GM19099 (cell line): ENCODE results near the gene ITSN2.

Experiments
- POLR2A ChIP-seq: IDR thresholded peaks from 3 replicates; pipeline ENCODE4 v1.6.1; 2011; ENCODE audit warnings: low read depth; ENCODE audit not compliant: insufficient read length; ENCODE audit errors: extremely low read depth

ITSN2 gene

DNA sequence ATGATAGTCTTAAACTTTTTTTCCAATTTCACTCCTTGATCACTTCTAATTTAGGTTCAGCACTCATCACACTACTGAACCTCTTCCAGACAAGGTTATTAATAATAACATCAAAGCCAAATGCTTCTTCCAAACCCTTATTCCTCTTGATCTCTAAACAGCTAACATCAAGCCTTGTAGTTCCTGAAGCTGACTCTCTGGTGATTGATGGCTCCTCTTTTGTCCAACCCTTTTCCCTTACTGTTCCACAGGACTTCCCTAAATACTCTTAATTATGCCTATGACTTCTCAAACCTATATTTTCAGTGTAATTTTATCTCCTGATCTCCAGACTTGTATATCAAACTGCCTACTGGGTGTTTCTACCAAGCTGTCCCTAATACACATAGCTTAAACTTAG lies 101.6 kb downstream of the ITSN2 start:
- TF ChIP-seq POLR2A: no peak

DNA sequence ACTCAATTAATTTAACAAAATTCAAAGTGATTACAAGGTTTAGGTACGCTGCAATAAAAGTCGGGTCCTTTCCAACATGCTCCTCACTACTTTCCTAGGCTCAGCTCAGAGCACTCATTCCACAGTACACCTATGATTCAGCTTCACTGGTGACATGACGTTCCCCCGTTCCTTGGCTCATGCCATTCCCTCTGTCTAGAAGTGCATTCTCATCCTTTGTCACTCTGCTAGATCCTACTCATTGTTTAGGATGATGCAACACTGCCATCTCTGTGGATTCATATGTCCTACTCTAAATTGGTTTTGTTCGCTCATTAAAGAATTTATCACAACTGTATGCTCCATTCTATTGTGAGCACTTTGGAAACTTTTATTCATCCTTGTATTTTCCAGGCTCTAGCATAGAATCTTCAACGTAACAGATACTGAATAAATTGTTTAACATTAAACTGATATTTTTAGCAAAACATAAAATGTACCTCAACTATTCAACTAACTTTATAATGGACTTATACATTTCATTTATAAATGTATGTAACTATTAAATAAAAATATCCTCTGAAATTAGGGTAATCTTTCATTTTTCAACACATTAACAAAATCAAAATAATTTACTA lies 106.9 kb downstream of the ITSN2 start:
- TF ChIP-seq POLR2A: no peak

DNA sequence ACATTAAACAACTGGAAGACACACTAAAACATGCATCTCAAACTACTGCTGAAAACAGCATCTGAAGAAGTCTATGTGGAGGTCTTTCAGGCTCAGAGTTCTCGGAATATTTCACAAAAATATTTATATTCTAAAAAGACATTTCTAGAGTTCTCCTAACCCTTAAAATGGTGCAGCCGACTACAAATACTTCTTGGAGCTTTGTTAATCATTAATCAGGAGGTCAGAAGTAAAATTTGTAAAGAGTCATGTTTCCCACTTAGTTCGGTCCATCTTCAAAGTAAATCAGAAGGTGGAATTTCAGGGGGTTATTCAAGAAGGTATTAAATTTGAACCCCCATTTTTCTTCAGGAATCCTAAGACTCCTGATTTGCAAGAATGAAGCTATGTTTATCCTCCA lies 112.7 kb downstream of the ITSN2 start:
- no peak for TF ChIP-seq POLR2A

DNA sequence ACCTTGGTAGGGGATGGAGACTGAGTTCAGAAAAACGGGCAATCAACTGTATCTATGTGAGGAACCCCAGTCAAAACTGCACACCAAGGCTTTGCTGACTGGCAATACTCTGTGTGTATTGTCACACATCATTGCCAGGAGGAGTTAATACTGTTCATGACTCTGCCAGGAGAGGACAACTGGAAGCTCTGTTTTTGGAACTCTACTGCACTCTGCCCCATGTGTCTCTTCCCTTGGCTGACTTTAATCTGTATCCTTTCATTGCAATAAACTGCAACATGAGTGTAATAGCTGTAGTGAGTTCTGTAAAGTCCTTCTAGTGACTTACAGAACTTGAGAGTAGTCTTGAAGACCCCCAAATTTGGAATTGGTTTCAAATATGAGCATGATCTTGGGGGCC lies 113.2 kb downstream of the ITSN2 start:
- no peak for TF ChIP-seq POLR2A

DNA sequence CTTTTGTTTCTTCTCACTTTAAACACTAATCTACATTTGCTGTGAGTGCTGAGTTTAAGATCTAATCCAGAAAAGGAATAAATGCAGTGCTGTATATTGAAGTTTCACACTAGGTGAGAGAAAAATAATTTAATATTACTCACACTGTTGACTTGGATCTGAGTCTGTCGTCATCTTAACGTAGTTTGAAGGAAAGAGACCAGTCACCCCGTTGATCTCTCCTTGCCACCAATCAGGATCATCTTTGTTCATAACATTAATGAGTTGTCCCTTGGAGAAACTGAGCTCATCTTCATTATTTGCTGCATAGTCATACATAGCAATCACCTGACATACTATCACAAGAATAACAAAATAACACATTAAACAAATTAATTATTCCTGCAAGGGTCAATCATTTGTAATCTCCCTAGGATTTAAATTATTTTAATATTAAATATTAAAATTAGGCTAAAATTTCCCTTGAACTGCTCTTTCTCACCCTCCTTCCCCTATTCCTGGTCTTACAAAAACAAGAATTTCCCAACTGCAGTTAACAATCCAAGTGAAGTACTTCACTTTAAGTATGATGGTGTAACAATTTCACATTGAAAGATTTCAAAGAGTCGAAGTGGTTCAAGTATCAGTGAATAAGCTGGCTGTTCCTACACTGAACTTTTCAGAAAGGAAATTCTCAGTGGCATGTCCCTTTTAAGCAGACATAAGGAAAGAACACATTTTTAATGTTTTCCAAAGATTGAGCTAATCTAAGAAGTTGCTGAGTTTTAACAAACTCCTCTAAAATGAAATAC lies 114.2 kb downstream of the ITSN2 start:
- TF ChIP-seq POLR2A: no peak

DNA sequence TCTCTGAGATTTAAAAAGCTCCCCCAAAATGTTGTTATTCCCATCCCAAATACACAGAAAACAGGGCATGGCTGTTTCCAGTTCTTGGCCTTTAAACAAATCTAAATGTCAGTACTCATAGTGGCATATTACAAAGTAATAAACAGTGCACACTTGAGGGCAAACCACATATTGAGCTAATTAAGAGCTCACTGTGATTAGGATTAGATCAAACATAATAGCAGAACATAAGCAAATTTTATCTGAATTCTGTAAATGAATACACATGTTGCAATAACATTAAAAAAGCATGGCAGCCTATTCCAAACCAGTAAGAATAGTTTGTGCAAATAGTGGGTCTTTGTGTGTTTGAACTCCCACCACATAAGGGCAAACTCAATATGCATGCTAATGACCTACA lies 118.8 kb downstream of the ITSN2 start:
- TF ChIP-seq POLR2A: no peak

DNA sequence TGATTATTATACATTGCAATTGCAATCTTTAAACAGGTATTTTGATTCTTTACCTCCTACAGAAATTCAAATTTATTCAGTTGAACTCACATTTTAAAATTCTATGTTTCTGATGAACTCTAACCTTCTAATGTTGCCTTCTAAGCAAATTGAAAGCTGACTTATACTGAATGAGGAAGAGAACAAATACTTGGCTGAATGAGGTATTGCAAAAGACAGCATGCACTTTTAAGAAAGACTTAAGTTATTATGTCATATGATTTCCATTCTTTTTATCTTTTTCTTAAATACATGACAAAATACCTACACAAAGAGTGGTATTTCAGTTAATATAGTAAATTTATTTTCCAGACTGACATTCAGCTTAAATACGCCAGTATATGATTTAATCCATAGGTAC lies 120.8 kb downstream of the ITSN2 start:
- no peak for TF ChIP-seq POLR2A

DNA sequence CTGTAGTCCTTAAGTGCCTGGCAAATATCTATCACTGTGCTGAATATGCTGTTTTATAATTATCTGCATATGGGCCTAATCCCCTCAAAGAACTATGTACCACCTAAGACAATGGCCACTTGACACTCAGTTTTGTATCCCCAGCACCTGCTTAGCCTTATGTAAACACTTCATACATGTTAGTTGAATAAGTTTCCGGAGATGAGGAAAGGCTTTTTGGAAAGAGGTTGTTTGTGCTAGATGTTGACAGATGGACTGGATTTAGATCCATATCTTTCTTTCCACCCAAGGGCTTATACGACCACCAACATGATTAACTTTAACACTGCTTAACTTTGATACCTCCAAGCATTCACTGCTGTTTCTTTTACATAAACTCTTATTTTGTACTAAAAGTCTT lies 122.2 kb downstream of the ITSN2 start:
- TF ChIP-seq POLR2A: no peak

DNA sequence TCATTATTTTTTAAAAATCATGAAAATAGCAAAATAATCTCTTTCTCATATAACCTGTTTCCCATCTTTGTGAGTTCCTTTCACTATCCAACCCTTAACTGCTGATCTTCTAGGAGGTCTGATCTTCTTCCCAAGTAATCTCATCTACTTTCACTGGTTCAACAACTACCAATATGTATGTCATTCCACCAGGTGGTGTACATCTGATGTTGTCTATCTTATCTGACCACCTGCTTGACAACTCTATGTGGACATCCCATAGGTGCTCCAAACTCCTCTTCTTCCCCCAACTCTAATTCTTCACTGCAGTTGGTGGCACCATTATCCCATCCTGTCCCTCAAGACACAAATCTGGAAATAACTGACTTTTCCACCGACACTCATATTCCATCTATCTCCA lies 123.0 kb downstream of the ITSN2 start:
- no peak for TF ChIP-seq POLR2A

DNA sequence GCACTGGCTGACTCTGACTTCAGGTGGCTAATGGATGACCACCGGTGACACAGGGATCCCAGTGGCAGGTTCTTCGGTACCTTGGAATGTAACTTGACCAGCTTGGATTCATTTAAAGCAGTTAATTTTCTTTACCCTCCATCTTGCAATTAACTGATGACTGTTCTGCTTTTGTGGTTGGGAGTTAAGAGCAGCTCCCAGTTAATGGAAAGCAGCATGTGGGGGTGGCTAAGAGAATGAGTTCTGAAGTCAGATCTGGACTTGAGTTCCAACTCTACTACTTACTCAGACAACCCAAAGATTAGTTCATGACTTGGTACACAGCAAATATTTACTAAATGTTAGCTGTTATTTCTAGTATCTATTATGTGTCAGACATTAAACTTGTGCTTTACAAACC lies 127.0 kb downstream of the ITSN2 start:
- no peak for TF ChIP-seq POLR2A

DNA sequence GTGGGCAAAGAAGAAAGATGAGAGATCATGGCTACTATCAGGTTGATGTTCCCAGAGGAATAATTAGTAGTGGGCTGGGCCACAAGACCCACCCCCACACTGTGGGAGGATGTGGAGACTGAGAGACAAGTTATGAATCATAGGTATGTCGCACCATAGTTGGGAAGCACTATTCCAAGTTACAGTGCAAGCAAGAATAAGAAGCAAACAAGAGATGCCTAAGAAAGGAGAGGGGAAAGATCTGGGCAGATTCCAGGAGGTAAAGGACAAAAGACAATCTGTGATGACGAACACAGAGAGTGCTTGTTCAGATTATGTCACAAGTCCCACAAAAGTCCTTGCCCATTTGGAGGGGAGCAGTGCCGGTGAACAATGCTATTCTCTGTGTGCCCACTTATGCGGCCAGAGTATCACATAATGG lies 128.9 kb downstream of the ITSN2 start:
- TF ChIP-seq POLR2A: no peak

DNA sequence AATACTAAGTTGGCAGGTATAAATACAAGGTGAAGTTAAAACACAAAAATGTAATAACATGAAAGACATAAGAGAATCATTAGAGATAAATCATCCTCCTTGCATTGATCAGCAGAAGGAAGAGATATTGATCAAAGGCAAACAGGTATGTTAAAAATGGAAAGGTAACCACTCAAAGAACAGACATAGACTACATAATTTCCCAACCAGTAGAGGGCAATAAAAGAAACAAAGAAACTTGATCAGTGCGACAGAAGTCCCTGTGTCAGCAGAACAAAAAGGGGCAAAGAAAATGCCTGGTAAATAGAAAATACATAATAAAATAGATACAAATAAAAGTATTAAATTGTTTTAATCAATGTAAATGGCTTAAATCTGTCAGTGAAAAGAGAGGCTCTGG lies 131.9 kb downstream of the ITSN2 start:
- TF ChIP-seq POLR2A: no peak

DNA sequence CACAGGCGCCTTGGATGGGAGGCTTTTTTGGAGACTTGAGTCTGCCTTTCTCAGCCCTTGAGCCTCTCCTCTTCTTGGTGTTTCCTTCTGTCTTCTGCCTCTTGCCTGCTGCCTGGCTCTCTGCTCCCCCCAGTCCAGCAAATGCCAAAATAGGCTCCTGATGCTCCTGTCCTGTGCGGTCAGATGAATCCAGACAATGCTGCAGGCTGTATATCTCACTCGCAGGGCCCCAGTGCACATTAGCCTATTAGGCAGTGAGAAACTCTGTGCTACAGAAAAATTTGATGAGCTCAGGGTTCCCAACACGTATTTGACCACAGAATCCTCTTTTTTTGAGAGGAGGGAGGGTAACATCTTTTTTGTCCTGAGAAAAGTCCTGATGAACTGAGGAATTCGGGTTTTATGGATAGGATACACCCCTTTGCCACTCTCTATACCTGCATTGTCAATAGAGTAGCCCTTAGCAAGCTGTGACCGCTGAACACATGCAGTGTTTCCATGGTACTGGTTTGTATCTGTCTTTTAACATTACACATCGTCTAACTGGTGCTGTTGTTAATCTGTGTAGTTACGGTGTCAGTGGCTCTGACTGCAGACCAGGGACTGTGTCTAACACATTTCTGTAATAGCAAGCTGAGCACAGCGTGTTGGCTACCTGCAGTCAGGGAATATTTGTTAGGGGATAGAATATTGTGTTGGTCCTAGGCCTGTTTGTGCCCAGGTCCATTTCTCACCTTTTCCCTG lies 134.7 kb downstream of the ITSN2 start:
- TF ChIP-seq POLR2A: no peak

DNA sequence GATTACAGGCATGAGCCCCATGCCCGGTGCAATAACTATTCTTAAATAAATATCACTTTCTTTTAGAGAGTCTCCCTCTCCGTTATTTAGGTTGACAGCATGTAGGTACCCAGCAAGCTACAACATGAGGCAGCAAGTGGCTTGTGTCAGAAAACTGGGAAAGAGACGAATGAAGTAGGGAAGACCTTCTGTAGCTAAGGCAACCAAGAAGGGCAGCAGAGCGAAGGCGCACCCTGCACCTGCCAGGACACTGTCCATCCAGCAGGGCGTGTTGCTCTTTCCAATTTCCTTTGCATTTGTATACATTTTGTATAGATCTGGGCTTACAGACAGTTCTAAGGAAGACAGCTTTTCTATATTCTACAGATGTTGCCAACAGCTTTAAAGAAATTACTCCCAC lies 137.4 kb downstream of the ITSN2 start:
- TF ChIP-seq POLR2A: no peak

DNA sequence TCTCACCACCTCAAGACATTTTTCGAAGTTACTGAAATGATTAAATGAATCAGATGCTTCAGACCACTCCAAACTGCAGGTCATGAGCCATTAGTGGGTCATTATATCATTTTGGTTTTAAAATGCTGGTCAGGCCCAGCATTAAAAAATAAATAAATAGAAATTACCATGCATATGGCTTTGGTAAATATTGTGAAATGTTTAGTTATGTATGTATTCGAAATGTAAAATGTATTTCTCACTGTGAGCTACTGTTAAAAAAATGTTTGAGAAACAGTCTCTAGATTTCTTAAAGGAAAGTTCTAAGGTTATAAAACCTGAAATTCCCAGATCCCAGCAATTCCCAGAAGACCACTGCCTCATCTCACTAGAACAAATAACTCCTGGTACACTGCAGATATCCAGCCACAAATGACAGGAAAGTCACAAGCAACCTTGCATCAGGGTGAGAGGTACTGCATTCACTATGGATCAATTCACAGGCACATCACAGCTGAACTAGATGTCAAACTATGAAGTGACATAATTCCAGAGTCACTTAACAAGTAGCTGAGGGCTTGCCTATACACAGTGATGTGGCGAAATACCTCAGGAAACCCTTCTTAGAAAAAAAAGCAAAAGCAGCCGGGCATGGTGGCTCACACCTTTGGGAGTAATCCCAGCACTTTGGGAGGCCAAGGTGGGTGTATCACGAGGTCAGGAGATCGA lies 138.8 kb downstream of the ITSN2 start:
- TF ChIP-seq POLR2A: no peak

DNA sequence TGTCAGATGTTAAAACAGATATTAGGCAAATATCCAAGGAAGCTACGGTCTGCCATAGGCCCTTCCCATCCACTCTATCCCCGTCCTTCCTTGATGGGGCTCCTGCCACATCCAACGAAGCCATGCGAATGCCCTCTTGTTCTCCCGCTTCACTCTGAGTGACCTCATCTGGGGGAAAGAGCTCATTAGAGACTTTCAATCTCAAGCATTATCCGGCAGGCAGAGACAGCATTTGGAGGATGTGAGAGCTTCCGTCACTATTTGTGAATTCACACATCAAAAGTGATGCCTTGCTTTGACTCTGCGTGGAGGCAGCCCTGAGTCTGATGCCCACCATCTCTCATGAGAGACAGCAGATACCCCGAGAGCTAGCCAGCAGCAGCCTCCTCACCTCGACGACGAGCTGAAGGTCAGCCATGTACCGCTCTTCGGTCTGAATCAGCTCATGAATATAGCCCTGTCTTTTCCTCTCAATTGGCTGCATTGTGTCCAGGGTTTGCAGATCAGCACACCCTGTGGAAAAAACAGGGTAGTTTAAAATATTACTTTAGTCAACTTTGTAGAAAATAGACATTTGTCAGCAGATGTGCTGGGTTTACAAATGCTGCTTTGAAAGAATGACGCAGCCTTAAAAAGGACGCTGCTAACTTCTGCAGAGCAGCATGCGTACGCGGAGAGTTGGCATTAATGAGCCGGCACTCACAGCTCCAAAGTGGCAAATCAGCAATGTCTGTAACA lies 139.6 kb downstream of the ITSN2 start:
- TF ChIP-seq POLR2A: no peak

DNA sequence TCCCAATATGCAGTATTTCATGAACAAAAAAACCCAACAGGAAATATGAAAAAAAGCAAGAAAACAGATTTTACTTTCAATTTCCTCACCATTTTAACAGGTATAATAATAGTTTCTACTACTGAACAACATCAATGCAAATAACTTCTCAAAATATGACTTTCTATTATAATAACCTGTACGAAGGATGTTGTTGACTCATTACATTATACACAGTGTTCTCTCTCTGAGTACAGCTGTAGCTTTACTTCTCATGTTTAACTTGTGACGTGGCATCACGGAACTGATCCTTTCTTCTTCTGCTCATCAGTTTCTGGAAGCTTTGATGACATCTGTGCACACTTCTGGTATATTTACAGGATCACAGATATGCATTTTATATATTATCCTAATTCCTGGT lies 145.5 kb downstream of the ITSN2 start:
- no peak for TF ChIP-seq POLR2A
